H1 (cell line): ENCODE results near the gene SELENOO. TPM values are rescaled to one million over a fixed set of nuclear protein-coding genes. Genes with fewer than 3 reads are reported as not detected.

Source experiments
- CHD7 ChIP-seq: fragments of 300-600 bp; sonication (generic); IDR thresholded peaks from 2 replicates; pipeline ENCODE4 v1.7.1; 2012; ENCODE audit warnings: low read length, moderate library complexity, mild to moderate bottlenecking, inconsistent platforms; ENCODE audit not compliant: insufficient replicate concordance
- CTCF ChIP-seq, 3 experiments: IDR thresholded peaks; 1 replicate in 2 of 3; 2 replicates in 1 of 3; pipeline versions ENCODE4 v1.5.1 to v1.6.1; 2011; ENCODE audit warnings: low read length in 3 of 3, mild to moderate bottlenecking in 3 of 3, inconsistent platforms in 2 of 3, low read depth in 1 of 3, moderate library complexity in 1 of 3; ENCODE audit not compliant: insufficient read depth in 1 of 3; ENCODE audit errors: control extremely low read depth in 1 of 3
- RXRA ChIP-seq: IDR thresholded peaks from 2 replicates; pipeline ENCODE4 v1.6.1; 2011; ENCODE audit warnings: low read depth, mild to moderate bottlenecking, low read length, moderate library complexity; ENCODE audit not compliant: insufficient read depth
- TAF7 ChIP-seq: optimal IDR thresholded peaks from 2 replicates; pipeline ENCODE3; 2011; ENCODE audit warnings: low read depth, mild to moderate bottlenecking, inconsistent platforms, low read length, moderate library complexity, borderline replicate concordance
- TBP ChIP-seq: IDR thresholded peaks from 2 replicates; pipeline ENCODE4 v1.6.1; 2011; ENCODE audit warnings: low read depth, low read length, improper control_type of control experiment
- TCF12 ChIP-seq: IDR thresholded peaks from 2 replicates; pipeline ENCODE4 v1.6.1; 2011; ENCODE audit warnings: low read depth, mild to moderate bottlenecking, low read length
- polyA plus RNA-seq, 7 experiments: library from polyadenylated mRNA; depleted of rRNA in 3 of 7; stranded (reverse) in 5 of 7; unstranded in 2 of 7; fragments of >200 nt in 5 of 7; fragments of 200-250 nt in 2 of 7; gene quantifications; 1 replicate in 5 of 7; 2 replicates in 1 of 7; 4 replicates in 1 of 7; pipeline versions ENCODE4 v1.2.1 to v1.2.3, GENCODE V29; 2011 to 2013; ENCODE audit warnings: missing spikeins in 2 of 7, mixed read lengths in 2 of 7
- total RNA-seq: library from RNA; stranded (reverse); fragmentation: NEBNext Ultra II Directional; extraction: Animal tissue kit (Norgen Biotek cat#: 25700); gene quantifications from 2 replicates; pipeline ENCODE4 v1.2.1, GENCODE V29; 2021

The SELENOO gene
- total and polyA plus RNA-seq, 2 of the 8 experiments (the other 6 are each of a cell fraction or from before 2014, with no cell fraction given): 18.6 to 25.1 TPM

GRCh38 chr22:50251477-50252081 lies 50.8 kb downstream of the SELENOO start (continued):
- no peak for TF ChIP-seq CHD7
- TF ChIP-seq CTCF (IDR thresholded peaks at IDR 0.05; ENCODE audit: control extremely low read depth in 1 of 3, insufficient read depth in 1 of 3, low read depth in 1 of 3, low read length in 3 of 3): peak in 1 of 3 experiments; percentile 12; a peak in 1 of 4 replicates
- no peak for TF ChIP-seq RXRA
- no peak for TF ChIP-seq TCF12
- TF ChIP-seq TBP: no peak
- TF ChIP-seq TAF7: no peak
